H1 (cell line): ENCODE measurements around the gene LARP1. TPM values are rescaled to one million over a fixed set of nuclear protein-coding genes. Genes with fewer than 3 reads are reported as not detected.

Source experiments
- CTCF ChIA-PET: fragments of 300-600 bp; sonication (Branson Sonifier 250); formaldehyde crosslinking; loops from one replicate; lab custom pipeline; 2021; ENCODE audit not compliant: partially characterized antibody; lab: Charles Lee
- POLR2A ChIA-PET: fragments of 300-600 bp; sonication (Branson Sonifier 250); formaldehyde crosslinking; loops from one replicate; lab custom pipeline; 2021; ENCODE audit warnings: inconsistent platforms; ENCODE audit not compliant: partially characterized antibody; lab: Charles Lee
- DNase-seq, 2 experiments: peaks; one replicate each; pipeline versions ENCODE4 v3.0.0 to v3.0.0-alpha.2; 2010 to 2022; ENCODE audit warnings: low spot score in 2 of 2, low read depth in 1 of 2, mixed read lengths in 1 of 2
- FAIRE-seq: peaks from 2 replicates; lab custom pipeline; 2011; peaks lifted over from hg19 to GRCh38; lab: Jason Lieb, UNC
- H2AFZ ChIP-seq: 2 replicates; pipeline ENCODE4 v1.8.1; 2012; ENCODE audit warnings: low read length, inconsistent platforms
- H2AK5ac ChIP-seq: 2 replicates; pipeline ENCODE4 v1.6.1; 2013; ENCODE audit warnings: low read depth, low read length
- H2BK120ac ChIP-seq: replicated peaks from 2 replicates; pipeline ENCODE3; 2013; ENCODE audit warnings: low read depth, low read length, inconsistent platforms
- H2BK12ac ChIP-seq: 2 replicates; pipeline ENCODE4 v1.6.1; 2013; ENCODE audit warnings: low read depth, low read length
- H2BK15ac ChIP-seq: 2 replicates; pipeline ENCODE4 v1.6.1; 2013; ENCODE audit warnings: low read length
- H2BK20ac ChIP-seq: 2 replicates; pipeline ENCODE4 v1.6.1; 2013; ENCODE audit warnings: low read length
- H2BK5ac ChIP-seq: 2 replicates; pipeline ENCODE4 v1.6.1; 2013; ENCODE audit warnings: low read depth, low read length
- H3K14ac ChIP-seq: 2 replicates; pipeline ENCODE4 v1.6.1; 2013; ENCODE audit warnings: inconsistent platforms; ENCODE audit not compliant: insufficient read length
- H3K18ac ChIP-seq: 2 replicates; pipeline ENCODE4 v1.6.1; 2013; ENCODE audit warnings: low read length; ENCODE audit errors: extremely low read depth
- H3K23ac ChIP-seq: 2 replicates; pipeline ENCODE4 v1.6.1; 2013; ENCODE audit warnings: inconsistent platforms; ENCODE audit not compliant: insufficient read length
- H3K23me2 ChIP-seq: 2 replicates; pipeline ENCODE4 v1.6.1; 2013; ENCODE audit warnings: low read depth, low read length
- H3K27ac ChIP-seq: 2 replicates; pipeline ENCODE4 v1.6.1; 2011; ENCODE audit warnings: low read depth, low read length, inconsistent platforms
- H3K27me3 ChIP-seq, 4 experiments: replicated peaks in 1 of 4; 1 replicate in 1 of 4; 2 replicates in 3 of 4; pipeline versions ENCODE4 v1.6.1 to v1.8.1; 2011 to 2013; ENCODE audit warnings: low read length in 3 of 4, mild to moderate bottlenecking in 3 of 4, inconsistent platforms in 2 of 4, mixed read lengths in 2 of 4, moderate library complexity in 1 of 4; ENCODE audit not compliant: control insufficient read depth in 3 of 4, insufficient read depth in 3 of 4; ENCODE audit errors: extremely low read depth in 1 of 4
- H3K36me3 ChIP-seq, 4 experiments: 2 replicates each; pipeline versions ENCODE4 v1.6.1 to v1.8.1; 2011 to 2013; ENCODE audit warnings: mild to moderate bottlenecking in 4 of 4, low read length in 3 of 4, moderate library complexity in 2 of 4, control low read depth in 1 of 4, inconsistent platforms in 1 of 4; ENCODE audit not compliant: insufficient read depth in 4 of 4, control insufficient read depth in 2 of 4
- H3K4ac ChIP-seq: replicated peaks from 2 replicates; pipeline ENCODE3; 2013; ENCODE audit warnings: low read length, low read depth, mixed read lengths, inconsistent platforms; ENCODE audit not compliant: insufficient read length
- H3K4me1 ChIP-seq, 4 experiments: replicated peaks in 1 of 4; 1 replicate in 1 of 4; 2 replicates in 3 of 4; pipeline versions ENCODE4 v1.6.1 to v1.8.1; 2011 to 2013; ENCODE audit warnings: low read length in 3 of 4, inconsistent platforms in 2 of 4, mixed read lengths in 1 of 4; ENCODE audit not compliant: insufficient read depth in 4 of 4, control insufficient read depth in 3 of 4
- H3K4me2 ChIP-seq, 2 experiments: 2 replicates each; pipeline versions ENCODE4 v1.6.1 to v1.8.1; 2011 to 2013; ENCODE audit warnings: low read depth in 2 of 2, low read length in 2 of 2, control low read depth in 1 of 2, inconsistent platforms in 1 of 2, mild to moderate bottlenecking in 1 of 2; ENCODE audit not compliant: insufficient read depth in 1 of 2
- H3K4me3 ChIP-seq, 4 experiments: fragments of 200-600, 300-600 bp in 1 of 4; sonication (generic), shearing (Covaris generic), sonication (Bioruptor Twin) in 1 of 4; 2 replicates each; pipeline versions ENCODE4 v1.5.1 to v1.8.1; 2011 to 2016; ENCODE audit warnings: low read length in 4 of 4, low read depth in 3 of 4, control low read depth in 2 of 4, inconsistent platforms in 2 of 4, mild to moderate bottlenecking in 2 of 4, mixed read lengths in 1 of 4, moderate library complexity in 1 of 4; ENCODE audit not compliant: insufficient read depth in 2 of 4; ENCODE audit errors: extremely low read depth in 1 of 4
- H3K56ac ChIP-seq: replicated peaks from 2 replicates; pipeline ENCODE3; 2013; ENCODE audit warnings: low read depth, mild to moderate bottlenecking, mixed read lengths, low read length, inconsistent platforms; ENCODE audit not compliant: insufficient read length
- H3K79me1 ChIP-seq: 2 replicates; pipeline ENCODE4 v1.6.1; 2013; ENCODE audit warnings: low read depth, low read length, control low read depth
- H3K79me2 ChIP-seq, 2 experiments: 2 replicates each; pipeline versions ENCODE4 v1.6.1 to v1.8.1; 2012 to 2013; ENCODE audit warnings: low read length in 2 of 2, mild to moderate bottlenecking in 2 of 2, inconsistent platforms in 1 of 2; ENCODE audit not compliant: insufficient read depth in 2 of 2, control insufficient read depth in 1 of 2
- H3K9ac ChIP-seq, 4 experiments: replicated peaks in 1 of 4; 1 replicate in 1 of 4; 2 replicates in 3 of 4; pipeline versions ENCODE4 v1.6.1 to v1.8.1; 2011 to 2013; ENCODE audit warnings: low read depth in 3 of 4, low read length in 3 of 4, control low read depth in 2 of 4, mild to moderate bottlenecking in 2 of 4, moderate library complexity in 2 of 4, inconsistent platforms in 1 of 4; ENCODE audit errors: extremely low read depth in 1 of 4
- H3K9me3 ChIP-seq, 2 experiments: 2 replicates each; pipeline versions ENCODE4 v1.6.1 to v1.8.1; 2012 to 2013; ENCODE audit warnings: mild to moderate bottlenecking in 2 of 2, moderate library complexity in 2 of 2, control low read depth in 1 of 2, inconsistent platforms in 1 of 2, low read depth in 1 of 2, low read length in 1 of 2, mixed read lengths in 1 of 2; ENCODE audit not compliant: insufficient read depth in 2 of 2
- H4K20me1 ChIP-seq, 2 experiments: replicated peaks in 1 of 2; 2 replicates each; pipeline versions ENCODE3 to v1.8.1; 2011 to 2013; ENCODE audit warnings: inconsistent platforms in 2 of 2, low read length in 2 of 2, mild to moderate bottlenecking in 1 of 2; ENCODE audit not compliant: insufficient read depth in 2 of 2, control insufficient read depth in 1 of 2
- H4K5ac ChIP-seq: 2 replicates; pipeline ENCODE4 v1.6.1; 2013; ENCODE audit warnings: low read length, low read depth, mixed read lengths, inconsistent platforms; ENCODE audit not compliant: insufficient read length
- H4K8ac ChIP-seq: 2 replicates; pipeline ENCODE4 v1.8.0; 2013; ENCODE audit warnings: mild to moderate bottlenecking, moderate library complexity, low read length, inconsistent platforms; ENCODE audit not compliant: insufficient read depth; ENCODE audit errors: extremely low read depth
- H4K91ac ChIP-seq: replicated peaks from 2 replicates; pipeline ENCODE3; 2013; ENCODE audit warnings: low read length, mixed read lengths, inconsistent platforms; ENCODE audit not compliant: insufficient read length
- GTF2F1 ChIP-seq: IDR thresholded peaks from 2 replicates; pipeline ENCODE4 v1.6.1; 2012; ENCODE audit warnings: low read depth, low read length, improper control_type of control experiment, borderline replicate concordance
- RXRA ChIP-seq: IDR thresholded peaks from 2 replicates; pipeline ENCODE4 v1.6.1; 2011; ENCODE audit warnings: low read depth, mild to moderate bottlenecking, low read length, moderate library complexity; ENCODE audit not compliant: insufficient read depth
- WGBS, 2 experiments: shearing (Covaris generic) in 1 of 2; methylation state at CpG; one replicate each; pipeline versions ENCODE4 v1.1.6 to v1.1.7; 2013 to 2015; ENCODE audit warnings: low lambda C conversion rate in 2 of 2, mixed read lengths in 2 of 2, inconsistent platforms in 1 of 2, low coverage in 1 of 2, missing lambda C conversion rate in 1 of 2; ENCODE audit not compliant: insufficient replicate concordance in 2 of 2, insufficient coverage in 1 of 2, insufficient read length in 1 of 2; ENCODE audit errors: extremely low coverage in 1 of 2, missing lambda C conversion rate in 1 of 2; 5-methylcytosine and 5-hydroxymethylcytosine counted together
- polyA plus RNA-seq, 7 experiments: library from polyadenylated mRNA; depleted of rRNA in 3 of 7; stranded (reverse) in 5 of 7; unstranded in 2 of 7; fragments of >200 nt in 5 of 7; fragments of 200-250 nt in 2 of 7; gene quantifications; 1 replicate in 5 of 7; 2 replicates in 1 of 7; 4 replicates in 1 of 7; pipeline versions ENCODE4 v1.2.1 to v1.2.3, GENCODE V29; 2011 to 2013; ENCODE audit warnings: missing spikeins in 2 of 7, mixed read lengths in 2 of 7
- total RNA-seq: library from RNA; stranded (reverse); fragmentation: NEBNext Ultra II Directional; extraction: Animal tissue kit (Norgen Biotek cat#: 25700); gene quantifications from 2 replicates; pipeline ENCODE4 v1.2.1, GENCODE V29; 2021

The LARP1 gene
- total and polyA plus RNA-seq, 2 of the 8 experiments (the other 6 are each of a cell fraction or from before 2014, with no cell fraction given), result 106 to 422 TPM

DNA sequence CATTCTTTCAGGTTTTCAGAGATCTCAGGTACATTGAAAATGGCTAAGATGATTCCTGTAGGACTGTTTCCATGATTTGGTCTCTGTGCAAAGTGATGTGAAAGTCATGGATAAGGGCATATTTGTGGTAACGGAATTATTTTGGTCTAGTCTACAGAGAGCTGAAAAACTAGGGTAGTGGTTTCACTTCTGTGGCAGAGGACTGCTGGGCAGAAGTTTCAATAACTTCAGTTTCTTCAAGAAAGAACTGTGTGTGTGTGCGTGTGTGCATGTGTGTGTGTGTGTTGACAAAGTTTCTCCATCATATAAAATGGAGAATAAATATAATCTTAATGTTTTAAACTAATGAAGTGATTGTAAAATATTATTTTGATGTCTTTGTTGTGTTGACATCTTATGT lies 107.6 kb downstream of the LARP1 start:
- no peak overlapping the region for H2BK120ac ChIP-seq
- peaks cover 7 to 40% (median 20%) of the 10 kb centered on the region in 4 experiments for H3K36me3 ChIP-seq
- no peak overlapping the region for H4K5ac ChIP-seq
- no peak overlapping the region for H3K4me3 ChIP-seq
- no peak overlapping the region for H3K4ac ChIP-seq
- H4K20me1 ChIP-seq, result peaks cover 3 to 7% of the 10 kb centered on the region in 2 experiments
- H3K27ac ChIP-seq, result no peak overlapping the region
- DNase-seq (no peak), FAIRE-seq (no peak)
- no peak overlapping the region for H4K8ac ChIP-seq
- WGBS, 2 experiments, result 89% methylated on average over 2 of the region's 2 CpGs; no CpG with 5 or more reads in 1 of the 2 experiments
- no peak overlapping the region for H2AK5ac ChIP-seq
- ChIA-PET POLR2A (interaction anchor here (0.6 kb wide), 1 partner anchor 142 kb away, joined by 3 read pairs; no protein-coding TSS in a partner anchor), CTCF (interaction anchor here (2.2 kb wide), 1 partner anchor 212 kb away, joined by 5 read pairs; no protein-coding TSS in a partner anchor)
- H3K23ac ChIP-seq, result no peak overlapping the region
- no peak overlapping the region for H2BK5ac ChIP-seq
- H3K79me2 ChIP-seq, result peaks cover 22 to 63% of the 10 kb centered on the region in 2 experiments
- H2AFZ ChIP-seq, result no peak overlapping the region
- peaks cover 0 to 9% (median 4%) of the 10 kb centered on the region in 4 experiments; a peak in 4 of 7 replicates for H3K4me1 ChIP-seq
- H3K14ac ChIP-seq, result no peak overlapping the region
- H3K56ac ChIP-seq, result no peak overlapping the region
- no peak overlapping the region for H3K9ac ChIP-seq
- peaks cover 5% of the 10 kb centered on the region; the same call in 1 of the 2 replicates for H3K79me1 ChIP-seq
- no peak overlapping the region for H4K91ac ChIP-seq
- no peak overlapping the region for H2BK20ac ChIP-seq
- no peak overlapping the region for H3K18ac ChIP-seq
- H3K9me3 ChIP-seq, result no peaks in the 10 kb centered on the region
- H3K4me2 ChIP-seq, result no peak overlapping the region
- no peaks in the 10 kb centered on the region; the same call in 1 of the 2 replicates for H3K23me2 ChIP-seq
- no peak overlapping the region for H2BK15ac ChIP-seq
- no peak overlapping the region for H2BK12ac ChIP-seq
- TF ChIP-seq RXRA (no peak), GTF2F1 (no peak)
- H3K27me3 ChIP-seq, result no peaks in the 10 kb centered on the region
